Mesothelial cell of epicardium (in vitro differentiated cells): ENCODE data around the gene ISCU. TPM values are rescaled to one million over a fixed set of nuclear protein-coding genes. Genes with fewer than 3 reads are reported as not detected.
A peak's percentile ranks its signal among the peaks of the same experiment; 100 is the strongest.

Source experiments
- DNase-seq, 2 experiments: peaks; one replicate each; pipeline ENCODE4 v3.0.0; 2021; ENCODE audit warnings: low spot score in 2 of 2; ENCODE audit not compliant: unreplicated experiment in 2 of 2
- H3K27ac Mint-ChIP-seq: 2 replicates; pipeline ENCODE4 v1.8.0; 2021; ENCODE audit warnings: mixed read lengths
- H3K27me3 Mint-ChIP-seq: 2 replicates; pipeline ENCODE4 v1.8.0; 2021; ENCODE audit warnings: low read depth, mixed read lengths
- H3K36me3 Mint-ChIP-seq: 2 replicates; pipeline ENCODE4 v1.8.0; 2021; ENCODE audit warnings: mixed read lengths
- H3K4me1 Mint-ChIP-seq: 2 replicates; pipeline ENCODE4 v1.8.0; 2021; ENCODE audit warnings: mixed read lengths
- H3K4me3 Mint-ChIP-seq: 2 replicates; pipeline ENCODE4 v1.8.0; 2021; ENCODE audit warnings: mild to moderate bottlenecking, moderate library complexity, mixed read lengths
- H3K9me3 Mint-ChIP-seq: 2 replicates; pipeline ENCODE4 v1.8.0; 2021; ENCODE audit warnings: mixed read lengths
- CTCF ChIP-seq: fragments of 200-600 bp; sonication (generic); IDR thresholded peaks from one replicate; pipeline ENCODE4 v1.5.0; 2021; ENCODE audit warnings: antibody characterized with exemption; ENCODE audit not compliant: unreplicated experiment
- total RNA-seq: library from RNA; stranded (reverse); gene quantifications from 3 replicates; pipeline ENCODE4 v1.2.1, GENCODE V29; 2021

Gene ISCU
- total RNA-seq, 1 donor from 2014 or later, result 64.9 TPM

DNA sequence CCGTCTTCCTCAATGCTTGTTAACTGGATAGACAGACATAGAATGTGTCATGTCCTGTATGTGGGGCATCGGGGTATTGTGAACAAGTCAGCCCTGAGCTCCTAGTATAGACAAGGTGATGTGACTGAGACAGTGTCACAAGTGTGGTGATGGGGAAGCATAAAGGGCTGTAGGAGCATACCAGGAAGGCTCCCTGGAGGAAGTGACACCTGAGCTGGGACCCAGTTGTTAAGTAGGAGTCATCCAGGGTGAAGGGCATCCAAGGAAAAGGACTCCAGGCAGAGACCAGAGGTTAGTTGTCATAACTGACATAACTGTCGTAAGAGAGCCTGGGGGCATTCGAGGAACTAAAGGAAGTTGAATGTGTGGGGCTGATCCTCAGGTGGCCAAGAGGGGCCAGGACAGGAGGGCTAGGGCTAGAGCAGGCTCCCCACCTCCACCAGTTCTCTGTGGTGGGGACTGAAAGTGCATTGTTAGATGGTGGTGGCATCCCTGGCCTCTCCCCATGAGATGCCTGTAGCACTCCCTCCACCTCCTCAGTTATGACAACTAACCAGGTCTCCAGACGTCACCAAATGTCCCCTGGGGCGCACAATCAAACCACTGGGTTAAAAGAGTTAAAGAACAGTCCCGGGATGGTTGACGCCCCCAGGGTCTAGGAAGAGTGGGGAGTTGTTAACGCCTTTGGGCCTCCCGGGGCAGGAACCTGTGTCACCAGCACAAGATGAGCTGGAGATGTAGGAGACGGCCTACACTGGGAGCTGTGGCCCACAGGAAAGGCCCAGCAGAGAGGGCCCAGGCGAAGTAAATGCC is 44.9 kb upstream of the ISCU start:
- H3K9me3 Mint-ChIP-seq, result no peaks in the 10 kb centered on the region
- peak overlapping the region; percentile 88 for H3K4me3 Mint-ChIP-seq
- no peaks in the 10 kb centered on the region for H3K27me3 Mint-ChIP-seq
- TF ChIP-seq CTCF, result no peak
- H3K36me3 Mint-ChIP-seq, result peaks cover 22% of the 10 kb centered on the region
- H3K4me1 Mint-ChIP-seq, result peaks cover 10% of the 10 kb centered on the region
- no peak overlapping the region for H3K27ac Mint-ChIP-seq
- DNase-seq, result no peak

- Mint-ChIP-seq H3K4me1 (peaks cover 10% of the 10 kb centered on the region), H3K9me3 (no peaks in the 10 kb centered on the region), H3K4me3 (no peak overlapping the region), H3K27me3 (no peaks in the 10 kb centered on the region), H3K27ac (no peak overlapping the region), H3K36me3 (peaks cover 22% of the 10 kb centered on the region)
- TF ChIP-seq CTCF, result no peak
- DNase-seq, result no peak
Measured at GRCh38 chr12:108518101-108518715, 44.2 kb upstream of the ISCU start.

- Mint-ChIP-seq H3K27me3 (no peaks in the 10 kb centered on the region), H3K4me3 (no peak overlapping the region), H3K4me1 (peaks cover 10% of the 10 kb centered on the region), H3K36me3 (peaks cover 26% of the 10 kb centered on the region), H3K9me3 (no peaks in the 10 kb centered on the region), H3K27ac (no peak overlapping the region)
- DNase-seq, result no peak
- TF ChIP-seq CTCF, result no peak
Measured at GRCh38 chr12:108518716-108519496, 43.5 kb upstream of the ISCU start.

- H3K9me3 Mint-ChIP-seq, result no peaks in the 10 kb centered on the region
- no peak for DNase-seq
- peaks cover 30% of the 10 kb centered on the region for H3K36me3 Mint-ChIP-seq
- no peaks in the 10 kb centered on the region for H3K27me3 Mint-ChIP-seq
- H3K27ac Mint-ChIP-seq, result no peak overlapping the region
- no peak for TF ChIP-seq CTCF
- H3K4me3 Mint-ChIP-seq, result no peak overlapping the region
- peaks cover 10% of the 10 kb centered on the region for H3K4me1 Mint-ChIP-seq
Measured at GRCh38 chr12:108519558-108519957, 42.8 kb upstream of the ISCU start.

DNA sequence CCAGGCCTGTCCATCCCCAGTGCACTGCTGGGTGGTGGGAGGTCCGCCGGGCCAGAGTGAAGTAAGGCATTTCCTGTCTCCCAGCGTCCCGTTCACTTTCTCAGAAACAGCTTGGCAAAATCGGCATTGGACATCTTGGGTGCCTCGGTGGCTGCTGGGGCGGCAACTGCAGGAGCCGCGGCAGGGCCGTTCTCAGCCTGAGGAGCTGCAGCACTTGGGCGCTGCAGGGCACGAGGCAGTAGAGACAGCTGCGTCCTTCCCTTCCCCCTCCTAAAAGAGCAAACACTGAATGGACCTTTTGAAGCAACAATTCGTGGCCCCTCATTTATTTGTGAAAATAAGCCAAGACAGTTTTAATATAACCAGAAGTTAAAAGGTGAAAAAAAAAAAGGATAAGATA is 39.0 kb upstream of the ISCU start:
- Mint-ChIP-seq H3K4me3 (no peak overlapping the region), H3K36me3 (peaks cover 42% of the 10 kb centered on the region), H3K4me1 (no peaks in the 10 kb centered on the region), H3K27me3 (no peaks in the 10 kb centered on the region), H3K27ac (no peak overlapping the region), H3K9me3 (no peaks in the 10 kb centered on the region)
- TF ChIP-seq CTCF, result no peak
- DNase-seq, result no peak
